ENCODE data around the gene BEST3.

The BEST3 gene

GRCh38 chr12:69698769-69699540 is at the start of gene BEST3:
BEST3 (minus strand) TSS chr12:69699303; CDS start chr12:69697798, 1,505 bp downstream.
- no peak for DNase-seq (ENCODE audit: low read depth)

- DNase-seq (ENCODE audit: low read depth) = no peak
Measured at GRCh38 chr12:69744109-69744508, 45.0 kb upstream of the BEST3 start.

- DNase-seq (ENCODE audit: low read depth) = peak; percentile 62
Measured at GRCh38 chr12:69739287-69740191, 40.4 kb upstream of the BEST3 start.

GRCh38 chr12:69738351-69739286 is 39.5 kb upstream of the BEST3 start, which contains the start of gene RAB3IP:
RAB3IP (plus strand) TSS chr12:69738860; CDS start chr12:69755409, 16,549 bp downstream.
- peak; percentile 87 for DNase-seq (ENCODE audit: low read depth)

GRCh38 chr12:69733638-69734037 is 34.5 kb upstream of the BEST3 start:
- DNase-seq (ENCODE audit: low read depth) = no peak

GRCh38 chr12:69732088-69732487 is 33.0 kb upstream of the BEST3 start:
- DNase-seq (ENCODE audit: low read depth) = peak; percentile 55

GRCh38 chr12:69726922-69727321 is 27.8 kb upstream of the BEST3 start:
- DNase-seq (ENCODE audit: low read depth) = no peak

- DNase-seq (ENCODE audit: low read depth) = no peak
Measured at GRCh38 chr12:69720750-69721149, 21.6 kb upstream of the BEST3 start.

GRCh38 chr12:69719336-69720316 is 20.5 kb upstream of the BEST3 start:
- DNase-seq (ENCODE audit: low read depth) = peak; percentile 18

GRCh38 chr12:69714542-69714941 is 15.4 kb upstream of the BEST3 start:
- no peak for DNase-seq (ENCODE audit: low read depth)

- no peak for DNase-seq (ENCODE audit: low read depth)
Measured at GRCh38 chr12:69712826-69713225, 13.7 kb upstream of the BEST3 start.

- no peak for DNase-seq (ENCODE audit: low read depth)
Measured at GRCh38 chr12:69708649-69709048, 9.5 kb upstream of the BEST3 start.

- no peak for DNase-seq (ENCODE audit: low read depth)
Measured at GRCh38 chr12:69704357-69704756, 5.3 kb upstream of the BEST3 start.

- no peak for DNase-seq (ENCODE audit: low read depth)
Measured at GRCh38 chr12:69703146-69703642, 4.1 kb upstream of the BEST3 start.

- no peak for DNase-seq (ENCODE audit: low read depth)
Measured at GRCh38 chr12:69701826-69702225, 2.7 kb upstream of the BEST3 start.

GRCh38 chr12:69698054-69698453 is 1.0 kb downstream of the BEST3 start:
- DNase-seq (ENCODE audit: low read depth) = no peak

- no peak for DNase-seq (ENCODE audit: low read depth)
Measured at GRCh38 chr12:69694123-69694522, 5.0 kb downstream of the BEST3 start.

GRCh38 chr12:69689638-69690037 is 9.5 kb downstream of the BEST3 start:
- DNase-seq (ENCODE audit: low read depth) = peak; percentile 14

GRCh38 chr12:69688471-69689427 is 10.4 kb downstream of the BEST3 start:
- peak; percentile 98 for DNase-seq (ENCODE audit: low read depth)
